NCI-H524 treated with DMSO at 0.1 percent for 48 hours (cell line): Measurements from ENCODE around the gene TOMM34.

Experiments used
- DNase-seq: peaks from one replicate; lab custom pipeline; 2025; lab: John Stamatoyannopoulos, UW

The TOMM34 gene

GRCh38 chr20:44960103-44960852 lies at the start of gene TOMM34:
Gene TOMM34, minus strand, starts transcription at chr20:44960397. Its CDS starts 64 bp downstream, at chr20:44960333.
- peak; percentile 71 for DNase-seq

GRCh38 chr20:45008521-45009049 lies 48.4 kb upstream of the TOMM34 start:
- no peak for DNase-seq

DNA sequence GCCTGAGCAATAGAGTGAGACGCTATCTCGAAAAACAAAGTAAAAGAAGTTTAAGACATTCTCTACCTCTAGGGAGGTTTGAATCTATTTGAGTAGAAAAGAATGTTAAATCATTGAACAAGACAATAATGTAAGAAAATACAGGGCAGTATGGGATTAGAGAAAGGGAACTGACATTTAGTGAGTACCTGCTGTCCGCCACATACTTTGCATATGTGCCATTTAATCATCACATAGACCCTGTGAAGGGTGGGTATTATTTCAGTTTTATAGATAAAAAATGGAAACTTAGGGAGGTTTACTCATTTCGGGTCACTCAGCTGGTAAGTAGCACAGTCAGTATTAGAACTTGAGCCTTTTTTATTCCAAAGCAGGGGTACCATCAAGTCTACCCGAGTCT lies 37.5 kb upstream of the TOMM34 start:
- DNase-seq: no peak

- no peak for DNase-seq
Observed at GRCh38 chr20:44997171-44997570, 37.0 kb upstream of the TOMM34 start.

DNA sequence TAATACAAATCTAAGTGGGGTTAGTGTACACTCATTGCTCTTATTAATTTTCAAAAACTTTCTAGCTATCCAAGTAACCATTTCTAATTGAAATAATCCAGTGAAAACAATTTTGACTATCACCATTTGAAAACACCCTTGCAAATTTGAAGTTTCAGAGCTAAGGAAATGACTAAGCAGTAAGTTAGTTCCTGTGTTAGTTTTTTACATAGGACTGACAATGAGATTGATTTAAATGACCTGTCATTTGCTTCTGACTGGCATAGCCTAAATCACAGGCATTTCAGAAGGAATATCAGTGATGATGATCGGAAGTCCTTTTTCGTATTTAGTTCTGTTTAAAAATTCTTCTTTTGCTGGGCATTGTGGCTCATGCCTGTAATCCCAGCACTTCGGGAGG lies 33.1 kb upstream of the TOMM34 start:
- no peak for DNase-seq

- no peak for DNase-seq
Observed at GRCh38 chr20:44990957-44991356, 30.8 kb upstream of the TOMM34 start.

DNA sequence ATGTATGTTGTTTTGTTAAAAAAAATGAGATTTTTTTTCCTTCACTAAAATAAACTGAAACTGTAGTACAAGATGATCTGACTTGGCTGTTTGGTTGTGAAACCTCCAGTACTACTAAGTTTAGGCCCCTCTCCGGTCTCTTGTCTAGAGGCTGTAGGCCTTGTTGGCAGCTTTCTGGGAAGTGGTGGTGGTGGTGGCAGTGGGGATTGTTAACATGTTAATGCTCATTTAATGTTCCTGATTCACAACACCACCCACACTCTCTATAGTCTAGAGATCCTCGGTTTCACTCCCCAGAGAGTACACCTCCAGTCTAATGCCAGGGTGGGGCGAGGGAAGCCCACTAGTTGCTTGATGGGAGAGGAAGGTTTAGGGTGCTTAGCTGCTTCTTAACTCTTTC lies 30.2 kb upstream of the TOMM34 start:
- DNase-seq: no peak

GRCh38 chr20:44988631-44989171 lies 28.5 kb upstream of the TOMM34 start:
- DNase-seq: no peak

DNA sequence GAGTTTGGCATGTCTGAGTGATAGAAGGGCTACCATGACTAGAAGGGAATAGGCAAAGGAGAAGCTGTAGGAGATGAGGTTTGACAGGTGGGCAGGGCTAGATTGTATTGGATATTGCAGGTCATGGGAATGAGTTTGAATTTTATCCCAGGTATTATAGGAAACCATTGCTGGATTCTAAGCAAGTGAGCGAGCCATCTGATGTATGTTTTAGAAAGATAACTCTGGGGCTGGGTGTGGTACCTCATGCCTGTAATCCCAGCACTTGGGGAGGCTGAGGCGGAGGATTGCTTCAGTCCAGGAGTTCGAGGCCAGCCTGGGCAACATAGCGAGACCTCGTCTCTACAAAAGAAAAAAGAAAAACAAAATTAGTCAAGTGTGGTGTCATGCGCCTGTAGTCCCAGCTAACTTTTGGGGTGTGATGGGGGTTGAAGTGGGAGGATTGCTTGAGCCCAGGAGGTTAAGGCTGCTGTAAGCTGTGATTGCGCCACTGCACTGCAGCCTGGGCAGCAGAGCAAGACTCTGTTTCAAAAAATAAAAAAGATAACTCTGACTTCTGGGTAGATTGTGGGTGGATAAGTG lies 23.0 kb upstream of the TOMM34 start:
- no peak for DNase-seq

DNA sequence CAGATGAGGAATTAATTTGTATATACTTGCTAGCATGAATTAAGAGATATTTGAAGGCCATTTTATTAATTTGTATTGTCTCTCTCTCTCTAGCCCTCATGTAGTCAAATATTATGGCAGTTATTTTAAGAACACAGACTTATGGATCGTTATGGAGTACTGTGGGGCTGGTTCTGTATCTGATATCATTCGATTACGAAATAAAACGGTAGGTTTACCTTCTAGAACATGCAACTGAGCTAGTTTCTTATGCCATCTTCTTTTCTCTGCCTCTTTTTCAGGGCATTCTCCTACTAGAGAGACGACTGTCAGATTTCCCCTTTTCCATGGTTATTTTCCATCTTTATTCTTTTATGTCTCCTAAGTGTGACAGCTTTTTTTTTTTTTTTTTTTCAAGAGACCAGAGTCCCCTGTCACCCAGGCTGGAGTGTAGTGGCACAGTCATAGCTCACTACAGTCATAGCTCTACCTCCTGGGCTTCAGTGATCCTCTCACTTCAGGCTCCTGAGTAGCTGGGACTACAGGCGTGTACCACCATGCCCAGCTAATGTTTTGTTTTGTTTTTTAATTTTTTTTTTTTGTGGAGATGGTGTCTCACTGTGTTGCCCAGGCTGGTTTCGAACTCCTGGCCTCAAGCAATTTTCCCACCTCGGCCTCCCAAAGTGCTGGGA lies 21.7 kb upstream of the TOMM34 start:
- no peak for DNase-seq

- DNase-seq: no peak
Observed at GRCh38 chr20:44979090-44979621, 19.0 kb upstream of the TOMM34 start.

- no peak for DNase-seq
Observed at GRCh38 chr20:44976698-44977097, 16.5 kb upstream of the TOMM34 start.

GRCh38 chr20:44973053-44973452 lies 12.9 kb upstream of the TOMM34 start:
- no peak for DNase-seq

GRCh38 chr20:44970243-44970757 lies 10.1 kb upstream of the TOMM34 start:
- no peak for DNase-seq

GRCh38 chr20:44969300-44969894 lies 9.2 kb upstream of the TOMM34 start:
- DNase-seq: no peak

- DNase-seq: no peak
Observed at GRCh38 chr20:44967207-44967807, 7.1 kb upstream of the TOMM34 start.

GRCh38 chr20:44966030-44966961 lies 6.1 kb upstream of the TOMM34 start, which contains the start of gene STK4:
Gene STK4, plus strand, starts transcription at chr20:44966512. Its CDS starts 57 bp downstream, at chr20:44966569.
- DNase-seq: peak; percentile 60

GRCh38 chr20:44965651-44966029 lies 5.4 kb upstream of the TOMM34 start:
- DNase-seq: no peak

GRCh38 chr20:44963325-44964215 lies 3.4 kb upstream of the TOMM34 start:
- no peak for DNase-seq
